Progenitor cell of endocrine pancreas (in vitro differentiated cells): ENCODE data around the gene SLC17A7. TPM values are rescaled to one million over a fixed set of nuclear protein-coding genes. Genes with fewer than 3 reads are reported as not detected.

ENCODE experiments used
- DNase-seq: peaks from one replicate; pipeline ENCODE4 v3.0.0; 2021; ENCODE audit warnings: low spot score; ENCODE audit not compliant: unreplicated experiment
- H3K27ac Mint-ChIP-seq: 2 replicates; pipeline ENCODE4 v1.8.0; 2021; ENCODE audit warnings: mild to moderate bottlenecking, moderate library complexity, mixed read lengths
- H3K27me3 Mint-ChIP-seq: 2 replicates; pipeline ENCODE4 v1.8.0; 2021; ENCODE audit warnings: mixed read lengths
- H3K36me3 Mint-ChIP-seq: 2 replicates; pipeline ENCODE4 v1.8.0; 2022; ENCODE audit warnings: mixed read lengths; ENCODE audit not compliant: insufficient read depth
- H3K4me1 Mint-ChIP-seq: 2 replicates; pipeline ENCODE4 v1.8.0; 2021; ENCODE audit warnings: low read depth, mixed read lengths
- H3K4me3 Mint-ChIP-seq: 2 replicates; pipeline ENCODE4 v1.8.0; 2021; ENCODE audit warnings: low read depth, mild to moderate bottlenecking, moderate library complexity, mixed read lengths
- H3K9me3 Mint-ChIP-seq: 2 replicates; pipeline ENCODE4 v1.8.0; 2021; ENCODE audit warnings: low read depth, mixed read lengths
- CTCF ChIP-seq: fragments of 200-600 bp; sonication (generic); IDR thresholded peaks from one replicate; pipeline ENCODE4 v1.5.0; 2021; ENCODE audit warnings: antibody characterized with exemption, mild to moderate bottlenecking; ENCODE audit not compliant: unreplicated experiment
- total RNA-seq: library from RNA; stranded (reverse); gene quantifications from 2 replicates; pipeline ENCODE4 v1.2.1, GENCODE V29; 2021

The SLC17A7 gene
- total RNA-seq, 1 donor from 2014 or later = 0.29 TPM

DNA sequence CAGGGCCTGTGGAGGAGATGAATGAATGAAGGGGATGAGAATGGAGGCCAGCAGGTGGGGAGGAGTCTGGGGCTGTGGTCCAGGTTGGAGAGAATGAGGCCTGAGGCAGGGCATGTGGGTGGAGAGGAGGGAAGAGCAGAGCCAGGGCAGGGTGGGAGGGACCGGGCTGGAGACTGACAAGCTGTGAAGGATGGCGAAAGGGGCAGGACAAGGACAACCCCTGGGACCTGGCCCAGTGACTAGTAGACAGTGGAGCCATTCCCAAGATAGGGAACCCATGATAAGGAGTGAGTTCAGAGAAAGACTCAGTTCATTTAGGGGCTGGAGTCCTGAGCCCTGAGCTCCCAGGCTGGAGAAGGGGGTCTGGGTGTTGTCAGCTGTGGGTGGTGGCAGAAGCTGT lies 21.1 kb downstream of the SLC17A7 start:
- H3K4me3 Mint-ChIP-seq = no peak overlapping the region
- no peak overlapping the region for H3K27ac Mint-ChIP-seq
- no peak for TF ChIP-seq CTCF
- peaks cover 1% of the 10 kb centered on the region for H3K4me1 Mint-ChIP-seq
- DNase-seq = no peak
- peaks cover 88% of the 10 kb centered on the region for H3K27me3 Mint-ChIP-seq
- H3K36me3 Mint-ChIP-seq = no peaks in the 10 kb centered on the region
- no peaks in the 10 kb centered on the region for H3K9me3 Mint-ChIP-seq

- H3K36me3 Mint-ChIP-seq = no peaks in the 10 kb centered on the region
- no peak for DNase-seq
- no peak overlapping the region for H3K4me3 Mint-ChIP-seq
- peaks cover 79% of the 10 kb centered on the region for H3K27me3 Mint-ChIP-seq
- H3K9me3 Mint-ChIP-seq = no peaks in the 10 kb centered on the region
- TF ChIP-seq CTCF = no peak
- H3K4me1 Mint-ChIP-seq = peaks cover 1% of the 10 kb centered on the region
- H3K27ac Mint-ChIP-seq = no peak overlapping the region
Observed at GRCh38 chr19:49419173-49419572, 22.2 kb downstream of the SLC17A7 start.

DNA sequence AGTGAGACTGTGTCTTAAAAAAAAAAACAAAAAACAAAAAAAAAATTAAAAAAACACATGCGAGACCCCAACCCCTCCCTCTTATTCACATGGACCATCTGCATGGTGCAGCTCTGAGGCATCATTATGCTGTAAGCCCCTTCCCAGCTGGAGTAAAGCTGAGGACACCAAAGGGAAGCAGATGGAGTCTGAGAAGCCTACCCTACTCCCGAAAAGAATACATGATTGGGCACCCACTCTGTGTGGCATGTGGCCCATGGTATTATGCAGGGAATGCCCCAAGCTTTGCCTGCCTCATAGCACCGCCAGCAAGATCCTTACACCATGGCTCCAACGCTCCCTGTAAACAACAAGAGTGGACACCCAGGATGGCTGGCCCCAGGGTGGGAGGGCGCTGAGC lies 22.8 kb downstream of the SLC17A7 start:
- H3K27ac Mint-ChIP-seq = no peak overlapping the region
- H3K4me3 Mint-ChIP-seq = no peak overlapping the region
- TF ChIP-seq CTCF = no peak
- DNase-seq = no peak
- no peaks in the 10 kb centered on the region for H3K36me3 Mint-ChIP-seq
- H3K27me3 Mint-ChIP-seq = peaks cover 79% of the 10 kb centered on the region
- no peaks in the 10 kb centered on the region for H3K4me1 Mint-ChIP-seq
- H3K9me3 Mint-ChIP-seq = no peaks in the 10 kb centered on the region

DNA sequence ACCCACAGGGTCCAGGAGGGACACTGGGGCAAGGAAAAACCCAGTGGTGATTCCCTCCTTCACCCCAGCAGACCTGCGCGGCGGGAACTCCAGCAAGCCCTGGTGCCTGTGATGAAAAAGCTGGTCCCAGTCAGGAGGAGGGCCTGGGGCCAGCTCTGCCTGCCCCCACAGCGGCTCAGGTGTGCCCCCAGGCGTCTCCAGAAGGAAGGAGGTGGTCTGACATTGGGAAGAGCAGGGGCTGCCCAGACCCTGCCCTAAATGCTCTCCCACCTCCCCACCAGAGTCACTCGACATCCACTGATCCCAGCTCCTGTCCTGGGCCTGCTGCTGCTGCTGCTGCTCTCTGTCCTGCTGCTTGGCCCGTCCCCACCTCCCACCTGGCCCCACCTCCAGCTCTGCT lies 24.2 kb downstream of the SLC17A7 start:
- Mint-ChIP-seq H3K27ac (no peak overlapping the region), H3K9me3 (no peaks in the 10 kb centered on the region), H3K36me3 (no peaks in the 10 kb centered on the region), H3K27me3 (peaks cover 81% of the 10 kb centered on the region), H3K4me3 (no peak overlapping the region), H3K4me1 (no peaks in the 10 kb centered on the region)
- TF ChIP-seq CTCF = no peak
- no peak for DNase-seq

- Mint-ChIP-seq H3K27me3 (peaks cover 78% of the 10 kb centered on the region), H3K36me3 (no peaks in the 10 kb centered on the region), H3K4me3 (no peak overlapping the region), H3K9me3 (no peaks in the 10 kb centered on the region), H3K4me1 (no peaks in the 10 kb centered on the region), H3K27ac (no peak overlapping the region)
- DNase-seq = no peak
- TF ChIP-seq CTCF = no peak
Observed at GRCh38 chr19:49415810-49416200, 25.5 kb downstream of the SLC17A7 start.
